ENCODE measurements around the gene ZHX3.

DNA sequence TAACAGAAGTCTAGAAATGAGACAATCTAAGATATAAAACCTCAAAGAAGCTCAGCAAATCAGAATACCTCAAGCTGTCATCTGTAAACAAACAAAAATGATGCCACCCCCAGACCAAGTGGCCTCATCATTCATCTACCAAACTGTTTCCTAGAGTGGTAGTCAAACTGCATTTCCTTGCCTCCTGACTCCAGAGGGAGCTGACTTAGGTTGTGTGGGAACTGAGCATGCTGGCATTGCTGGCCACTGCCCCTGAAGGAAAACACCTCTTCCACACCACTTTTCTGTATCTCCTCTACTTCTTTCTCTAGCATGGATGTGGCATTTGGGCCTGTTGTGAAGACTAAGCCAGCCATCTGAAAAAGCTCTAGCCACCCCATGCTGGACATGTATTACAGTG, 56.3 kb downstream of the ZHX3 start:
- TF ChIP-seq CTCF (IDR thresholded peaks at IDR 0.05; ENCODE audit: low read depth, low read length, poor library complexity, severe bottlenecking) (no peak), EZH2phosphoT487 (IDR thresholded peaks at IDR 0.05; ENCODE audit: borderline replicate concordance, low read length) (no peak)

All from DOHH2 (cell line).